GM12873 (cell line): ENCODE data around the gene TRAF3IP3.

Experiments
- TF ChIP-seq, protein P1 (sequence below): IDR thresholded peaks from 2 replicates; pipeline ENCODE4 v1.5.1; 2012; ENCODE audit warnings: low read depth, mild to moderate bottlenecking, moderate library complexity, low read length, control low read depth; ENCODE audit not compliant: insufficient read depth; ENCODE audit errors: missing control alignments

The TRAF3IP3 gene

DNA sequence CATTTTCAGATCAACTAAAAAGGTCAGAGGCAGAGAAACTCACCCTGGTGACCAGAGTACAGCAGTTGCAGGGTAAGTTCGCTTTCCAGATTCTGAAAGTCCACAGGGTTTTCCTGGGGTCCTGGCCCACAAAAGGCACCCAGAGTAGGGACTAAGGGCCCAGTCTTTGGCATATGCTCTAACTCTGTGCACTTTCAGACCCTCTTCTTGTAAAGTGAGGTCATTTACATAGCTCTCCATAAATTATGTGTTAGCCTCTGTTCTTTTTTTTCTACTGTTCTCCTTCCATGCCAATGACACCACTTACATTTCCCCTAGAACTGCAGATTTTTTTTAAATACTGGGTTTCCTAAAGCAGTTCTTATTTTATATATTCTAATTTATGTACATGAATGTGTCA is 22.2 kb downstream of the TRAF3IP3 start:
- TF ChIP-seq, protein P1, sequence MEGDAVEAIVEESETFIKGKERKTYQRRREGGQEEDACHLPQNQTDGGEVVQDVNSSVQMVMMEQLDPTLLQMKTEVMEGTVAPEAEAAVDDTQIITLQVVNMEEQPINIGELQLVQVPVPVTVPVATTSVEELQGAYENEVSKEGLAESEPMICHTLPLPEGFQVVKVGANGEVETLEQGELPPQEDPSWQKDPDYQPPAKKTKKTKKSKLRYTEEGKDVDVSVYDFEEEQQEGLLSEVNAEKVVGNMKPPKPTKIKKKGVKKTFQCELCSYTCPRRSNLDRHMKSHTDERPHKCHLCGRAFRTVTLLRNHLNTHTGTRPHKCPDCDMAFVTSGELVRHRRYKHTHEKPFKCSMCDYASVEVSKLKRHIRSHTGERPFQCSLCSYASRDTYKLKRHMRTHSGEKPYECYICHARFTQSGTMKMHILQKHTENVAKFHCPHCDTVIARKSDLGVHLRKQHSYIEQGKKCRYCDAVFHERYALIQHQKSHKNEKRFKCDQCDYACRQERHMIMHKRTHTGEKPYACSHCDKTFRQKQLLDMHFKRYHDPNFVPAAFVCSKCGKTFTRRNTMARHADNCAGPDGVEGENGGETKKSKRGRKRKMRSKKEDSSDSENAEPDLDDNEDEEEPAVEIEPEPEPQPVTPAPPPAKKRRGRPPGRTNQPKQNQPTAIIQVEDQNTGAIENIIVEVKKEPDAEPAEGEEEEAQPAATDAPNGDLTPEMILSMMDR: no peak

GRCh38 chr1:209780268-209780667 is 24.4 kb downstream of the TRAF3IP3 start:
- TF ChIP-seq, protein P1: no peak

DNA sequence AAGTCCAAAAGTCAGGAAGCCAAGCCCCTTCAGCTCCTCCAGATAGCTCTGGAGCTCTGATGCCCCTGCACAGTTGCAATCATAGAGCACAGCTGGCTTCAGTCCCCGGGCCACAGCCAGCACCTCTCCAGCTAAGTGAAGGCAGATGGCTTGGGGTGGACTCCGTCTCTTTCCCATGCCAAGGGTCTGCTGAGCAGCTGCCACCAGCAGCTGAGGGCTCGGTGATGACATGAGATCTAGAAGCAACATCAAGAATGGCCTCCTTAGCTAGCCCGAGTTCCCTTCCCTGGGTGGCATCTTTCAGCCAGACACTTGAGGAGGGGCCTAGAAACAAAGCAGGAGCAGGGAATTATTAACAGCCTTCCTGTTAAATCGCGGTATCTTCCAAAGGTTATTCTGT is 27.5 kb downstream of the TRAF3IP3 start:
- TF ChIP-seq, protein P1: no peak

GRCh38 chr1:209784265-209785169 is 28.7 kb downstream of the TRAF3IP3 start, which contains the start of gene C1orf74:
Gene C1orf74 (minus strand): TSS chr1:209784559. CDS start chr1:209783634, 925 bp downstream.
- TF ChIP-seq, protein P1: no peak

- TF ChIP-seq, protein P1: no peak
Observed at GRCh38 chr1:209785592-209785991, 29.7 kb downstream of the TRAF3IP3 start.

GRCh38 chr1:209786146-209786545 is 30.3 kb downstream of the TRAF3IP3 start:
- TF ChIP-seq, protein P1: no peak

- TF ChIP-seq, protein P1: no peak
Observed at GRCh38 chr1:209787551-209787950, 31.7 kb downstream of the TRAF3IP3 start.
